GM19438 (cell line): ENCODE results near the gene PLCD3.
A peak's percentile ranks its signal among the peaks of the same experiment; 100 is the strongest.

Experiments
- ATAC-seq: cut with Tn5 transposase; IDR thresholded peaks from one replicate; pipeline ENCODE4 v1.9.1; 2021; ENCODE audit warnings: low read depth; ENCODE audit not compliant: unreplicated experiment

The PLCD3 gene

DNA sequence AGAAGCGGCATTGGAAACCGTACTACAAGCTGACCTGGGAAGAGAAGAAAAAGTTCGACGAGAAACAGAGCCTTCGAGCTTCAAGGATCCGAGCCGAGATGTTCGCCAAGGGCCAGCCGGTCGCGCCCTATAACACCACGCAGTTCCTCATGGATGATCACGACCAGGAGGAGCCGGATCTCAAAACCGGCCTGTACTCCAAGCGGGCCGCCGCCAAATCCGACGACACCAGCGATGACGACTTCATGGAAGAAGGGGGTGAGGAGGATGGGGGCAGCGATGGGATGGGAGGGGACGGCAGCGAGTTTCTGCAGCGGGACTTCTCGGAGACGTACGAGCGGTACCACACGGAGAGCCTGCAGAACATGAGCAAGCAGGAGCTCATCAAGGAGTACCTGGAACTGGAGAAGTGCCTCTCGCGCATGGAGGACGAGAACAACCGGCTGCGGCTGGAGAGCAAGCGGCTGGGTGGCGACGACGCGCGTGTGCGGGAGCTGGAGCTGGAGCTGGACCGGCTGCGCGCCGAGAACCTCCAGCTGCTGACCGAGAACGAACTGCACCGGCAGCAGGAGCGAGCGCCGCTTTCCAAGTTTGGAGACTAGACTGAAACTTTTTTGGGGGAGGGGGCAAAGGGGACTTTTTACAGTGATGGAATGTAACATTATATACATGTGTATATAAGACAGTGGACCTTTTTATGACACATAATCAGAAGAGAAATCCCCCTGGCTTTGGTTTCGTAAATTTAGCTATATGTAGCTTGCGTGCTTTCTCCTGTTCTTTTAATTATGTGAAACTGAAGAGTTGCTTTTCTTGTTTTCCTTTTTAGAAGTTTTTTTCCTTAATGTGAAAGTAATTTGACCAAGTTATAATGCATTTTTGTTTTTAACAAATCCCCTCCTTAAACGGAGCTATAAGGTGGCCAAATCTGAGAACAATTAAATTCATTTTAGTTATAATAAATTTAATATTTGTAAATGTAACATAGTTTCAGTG, 17.7 kb upstream of the PLCD3 start:
- no peak for ATAC-seq

DNA sequence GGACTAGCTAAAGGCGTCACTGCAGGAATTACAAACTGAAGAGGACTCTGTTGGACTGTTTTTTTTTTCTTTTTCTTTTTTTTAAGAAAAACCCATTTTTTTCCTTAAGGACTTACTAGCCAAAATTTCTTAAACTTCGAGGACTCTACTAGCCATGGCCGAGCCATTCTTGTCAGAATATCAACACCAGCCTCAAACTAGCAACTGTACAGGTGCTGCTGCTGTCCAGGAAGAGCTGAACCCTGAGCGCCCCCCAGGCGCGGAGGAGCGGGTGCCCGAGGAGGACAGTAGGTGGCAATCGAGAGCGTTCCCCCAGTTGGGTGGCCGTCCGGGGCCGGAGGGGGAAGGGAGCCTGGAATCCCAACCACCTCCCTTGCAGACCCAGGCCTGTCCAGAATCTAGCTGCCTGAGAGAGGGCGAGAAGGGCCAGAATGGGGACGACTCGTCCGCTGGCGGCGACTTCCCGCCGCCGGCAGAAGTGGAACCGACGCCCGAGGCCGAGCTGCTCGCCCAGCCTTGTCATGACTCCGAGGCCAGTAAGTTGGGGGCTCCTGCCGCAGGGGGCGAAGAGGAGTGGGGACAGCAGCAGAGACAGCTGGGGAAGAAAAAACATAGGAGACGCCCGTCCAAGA, 16.8 kb upstream of the PLCD3 start:
- no peak for ATAC-seq

DNA sequence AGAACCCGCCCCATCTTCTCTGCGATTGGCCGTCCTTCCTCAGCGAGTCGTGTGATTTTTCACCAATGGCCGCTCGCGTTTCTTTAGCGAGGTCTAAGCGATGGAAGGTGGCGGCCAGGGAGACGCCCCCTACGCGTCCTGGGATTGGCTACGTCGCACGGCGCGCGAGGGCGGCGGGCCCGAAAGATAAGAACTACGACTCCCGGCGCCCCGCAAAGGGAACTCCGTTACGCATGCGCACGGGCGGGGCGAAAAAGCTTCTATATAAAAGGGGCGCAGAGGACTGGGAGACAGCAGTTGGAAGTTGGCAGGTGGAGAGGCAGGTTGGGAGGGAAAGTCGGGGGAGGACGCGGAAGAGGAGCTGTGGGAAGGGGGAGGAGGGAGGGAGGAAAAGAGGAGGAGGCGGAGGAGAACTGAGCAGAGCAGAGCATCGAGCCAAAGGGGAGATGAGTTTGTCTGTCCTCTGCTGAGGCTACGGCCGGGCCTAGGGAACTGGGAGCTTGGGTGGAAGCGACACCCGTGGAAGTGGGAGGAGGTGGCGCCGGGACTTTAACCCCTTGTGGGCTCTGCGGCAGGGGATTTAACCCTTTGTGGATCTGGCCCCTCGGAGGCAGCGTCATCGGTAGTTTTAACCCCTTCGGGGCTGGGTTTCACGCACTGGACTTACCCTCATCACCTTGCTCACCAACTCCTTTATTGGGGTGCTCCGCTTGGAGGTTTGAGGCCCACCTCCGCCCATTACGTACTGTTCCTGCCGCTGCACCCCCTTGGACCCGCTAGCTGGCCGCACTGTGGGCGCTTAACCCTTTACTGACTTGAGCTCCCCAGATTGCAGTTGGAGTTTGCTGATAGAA, 16.1 kb upstream of the PLCD3 start, which contains the start of gene HEXIM1:
HEXIM1 (plus strand) TSS at position 293 of the 854 bp plus-strand sequence. CDS start 716 bp downstream, outside the sequence.
- peak; percentile 54 for ATAC-seq

DNA sequence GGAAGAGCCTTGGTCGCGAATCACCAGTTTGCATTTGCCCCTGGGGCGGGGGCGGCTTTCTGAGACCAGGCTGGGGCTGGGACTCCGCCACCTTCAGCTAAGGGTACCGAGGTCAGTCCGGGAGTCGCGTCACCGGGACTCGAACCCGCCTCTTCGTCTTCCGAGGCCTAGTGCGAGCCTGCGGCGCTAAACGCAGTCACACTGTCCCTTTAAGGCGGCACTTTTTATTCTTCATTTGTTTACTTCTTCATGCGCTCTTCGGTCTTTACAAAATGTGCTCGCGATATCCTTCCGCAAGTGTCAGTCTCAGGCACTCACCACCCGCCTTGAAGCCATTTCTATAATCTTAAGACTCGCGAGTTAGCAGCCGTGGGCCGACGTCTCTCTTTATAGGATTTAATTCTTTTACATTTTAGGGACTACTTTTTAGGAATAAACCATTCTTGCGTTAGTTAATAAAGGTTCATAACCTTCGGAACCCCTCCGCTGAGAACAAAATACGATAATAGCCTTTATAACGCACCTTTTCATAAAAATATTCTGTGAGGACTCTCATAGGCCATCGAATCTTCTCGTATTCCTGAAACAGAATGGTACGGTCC, 15.4 kb upstream of the PLCD3 start:
- no peak for ATAC-seq

DNA sequence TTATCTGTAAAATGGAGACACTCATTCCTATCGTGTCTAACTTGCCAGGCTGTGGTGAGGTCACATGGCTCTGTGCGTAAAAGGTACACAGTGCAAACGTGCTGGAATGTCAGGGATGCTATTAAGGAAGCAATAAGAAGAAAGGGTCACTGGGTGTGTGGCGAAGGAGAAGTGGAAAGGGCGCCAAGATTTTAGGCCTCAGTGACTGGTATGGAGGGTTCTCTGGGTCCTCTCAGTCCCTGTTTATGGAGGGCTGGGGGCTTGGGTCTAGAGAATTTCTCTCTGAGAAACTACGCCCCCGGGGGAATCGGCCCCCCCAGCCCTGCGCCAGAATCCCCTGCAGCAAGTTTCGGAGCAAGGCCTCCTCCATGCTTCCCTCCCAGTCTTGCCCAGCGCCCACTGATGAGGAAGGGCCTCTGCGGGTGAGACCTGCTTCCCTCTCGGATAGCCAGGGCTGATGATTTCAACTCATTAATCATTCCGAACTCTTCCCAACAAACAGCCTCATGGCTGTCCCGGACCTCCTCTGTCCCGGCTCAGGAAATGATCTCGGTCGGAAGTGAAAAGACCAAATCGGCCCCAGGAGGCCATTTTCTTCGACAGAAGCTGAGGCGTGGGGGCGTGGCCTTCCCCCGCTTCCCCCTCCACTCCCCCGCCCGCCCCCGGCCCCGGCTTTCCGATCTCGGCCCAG, 14.7 kb upstream of the PLCD3 start:
- ATAC-seq: no peak

DNA sequence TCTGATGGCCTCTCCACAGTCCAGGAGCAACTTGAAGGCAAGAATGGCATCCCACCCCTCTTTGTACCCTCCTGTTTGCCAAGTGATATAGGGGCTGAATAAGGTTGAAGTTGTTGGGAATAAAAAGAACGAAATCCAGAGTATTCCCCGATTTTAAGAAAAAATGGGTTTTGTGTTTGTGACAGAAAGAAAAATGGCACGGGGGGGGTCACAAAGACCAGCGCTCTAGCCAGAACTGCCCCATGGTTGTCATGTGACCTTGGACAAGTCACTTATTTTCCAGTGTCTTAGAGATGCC, 14.2 kb upstream of the PLCD3 start:
- ATAC-seq: no peak

DNA sequence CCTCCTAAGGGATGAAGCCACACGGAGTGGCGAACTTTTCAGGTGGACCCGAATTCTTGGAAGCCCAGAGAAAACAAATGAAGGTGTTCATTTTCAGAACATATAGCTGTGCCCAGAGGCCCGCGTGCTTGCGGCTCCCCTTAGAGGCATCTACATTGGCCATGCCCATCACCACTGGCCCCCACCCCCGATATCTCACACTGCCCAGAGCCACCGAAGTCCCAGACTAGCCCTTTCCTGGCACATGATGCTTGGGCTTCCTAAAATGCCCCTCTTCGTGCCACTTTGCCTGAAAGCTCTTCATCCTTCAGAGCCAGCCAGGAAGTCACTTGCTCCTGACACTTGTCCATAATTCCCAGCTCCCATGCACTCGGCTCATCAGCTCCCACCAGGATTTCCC, 13.9 kb upstream of the PLCD3 start:
- no peak for ATAC-seq

DNA sequence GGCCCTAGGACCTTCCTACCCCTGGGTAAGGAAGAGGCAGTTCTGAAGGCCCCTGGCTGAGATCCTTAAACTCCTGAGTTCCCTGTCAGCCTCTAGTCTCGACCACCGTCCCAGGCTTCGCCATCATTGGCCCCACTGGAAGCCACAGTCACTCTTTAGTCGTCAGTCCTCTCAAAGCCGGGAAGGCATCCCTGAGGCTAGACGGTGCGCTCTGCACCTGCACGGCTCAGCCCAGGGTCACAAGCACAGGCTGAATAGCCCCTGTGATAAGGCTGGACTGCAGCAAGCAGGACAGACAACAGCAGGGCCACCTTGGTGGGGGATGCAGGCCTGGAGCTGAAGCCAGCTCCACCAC, 12.7 kb upstream of the PLCD3 start:
- ATAC-seq: no peak

DNA sequence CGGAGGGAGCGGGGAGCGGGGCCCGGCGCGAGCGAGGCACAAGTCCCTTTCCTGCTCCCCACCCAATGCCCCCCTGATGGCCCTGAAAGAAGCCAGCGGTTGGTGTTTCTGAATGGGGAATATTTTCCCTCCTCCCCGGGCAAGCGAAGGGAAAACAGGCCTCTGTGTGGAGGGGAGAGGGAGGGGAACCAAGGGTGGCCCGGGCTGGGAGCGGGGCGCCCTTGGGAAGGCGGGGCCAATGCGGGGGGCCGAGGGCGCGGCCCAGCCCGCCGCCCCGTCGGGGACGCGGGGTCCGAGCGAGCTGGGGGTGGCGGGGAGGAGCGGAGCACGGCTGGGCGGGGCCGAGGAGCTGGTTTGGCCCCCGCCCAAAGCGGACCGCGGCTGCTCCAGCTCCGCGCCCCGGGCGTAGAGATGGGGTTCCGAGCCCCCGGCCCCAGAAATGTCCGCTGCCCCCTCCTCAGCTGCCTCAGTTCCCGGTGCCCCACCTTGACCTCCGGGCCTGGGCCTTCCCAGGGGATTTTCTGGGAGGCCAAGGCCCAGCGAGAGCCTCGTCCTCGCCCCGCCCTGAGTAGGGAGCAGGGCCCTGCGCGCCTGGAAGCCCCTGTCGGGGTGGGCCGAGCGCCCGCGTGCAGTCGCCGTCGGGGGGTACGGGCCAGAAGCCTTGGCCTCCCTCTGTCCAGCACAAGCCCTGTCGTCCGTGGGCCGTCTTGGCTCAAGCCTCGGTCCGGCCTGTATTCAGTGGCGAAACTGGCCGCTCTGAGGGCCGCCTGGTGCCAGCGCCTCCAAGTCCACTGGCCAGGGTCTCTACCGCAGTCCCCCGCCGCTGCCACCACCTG, 12.1 kb upstream of the PLCD3 start:
- no peak for ATAC-seq

DNA sequence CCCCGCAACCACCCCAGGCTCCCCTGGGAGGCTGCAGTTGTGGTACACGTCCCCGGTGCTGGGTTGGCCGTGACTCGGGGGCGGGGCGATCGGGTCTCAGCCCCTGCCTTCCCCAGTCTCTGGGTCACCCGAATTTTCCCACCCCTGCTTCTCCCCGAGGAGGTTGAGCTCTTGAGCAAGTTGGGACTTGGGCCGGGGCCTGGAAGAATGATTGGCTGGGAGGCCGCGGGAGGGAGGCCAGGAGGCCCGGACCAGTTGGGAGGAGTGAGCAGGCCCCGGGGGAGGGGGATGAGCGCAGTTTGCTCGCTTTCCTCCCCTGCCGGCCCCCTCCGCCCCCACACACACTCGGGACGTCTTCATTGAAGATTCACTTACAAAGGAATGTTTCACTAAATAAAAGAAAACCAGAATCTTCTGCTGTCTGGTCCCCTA, 11.5 kb upstream of the PLCD3 start:
- ATAC-seq: no peak

DNA sequence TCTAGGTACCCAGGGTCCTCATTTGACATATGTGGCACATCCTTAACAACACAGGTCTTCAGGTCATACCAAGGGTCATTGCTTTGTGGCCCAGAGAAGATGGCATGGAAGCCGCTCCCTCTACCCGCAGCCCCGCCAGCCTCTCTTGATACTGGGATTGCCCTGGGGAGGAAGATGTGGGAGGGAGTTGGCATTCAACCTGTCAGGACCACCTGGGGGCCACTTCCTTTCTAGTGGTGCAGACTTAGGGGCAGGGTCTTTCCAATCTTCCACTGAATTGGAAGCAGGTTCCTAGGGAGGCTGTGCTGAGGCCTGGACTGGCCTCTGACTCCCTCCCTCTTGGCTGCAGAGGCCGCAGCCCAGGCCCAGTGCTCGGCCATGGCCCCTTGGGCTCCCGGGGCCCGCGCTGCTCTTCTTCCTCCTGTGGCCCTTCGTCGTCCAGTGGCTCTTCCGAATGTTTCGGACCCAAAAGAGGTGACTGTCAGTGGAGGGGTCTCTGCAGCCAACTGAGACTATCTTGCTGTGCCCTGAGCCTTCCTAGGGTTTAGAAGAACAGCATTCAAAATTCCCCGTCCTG, 10.9 kb upstream of the PLCD3 start:
- ATAC-seq: no peak

DNA sequence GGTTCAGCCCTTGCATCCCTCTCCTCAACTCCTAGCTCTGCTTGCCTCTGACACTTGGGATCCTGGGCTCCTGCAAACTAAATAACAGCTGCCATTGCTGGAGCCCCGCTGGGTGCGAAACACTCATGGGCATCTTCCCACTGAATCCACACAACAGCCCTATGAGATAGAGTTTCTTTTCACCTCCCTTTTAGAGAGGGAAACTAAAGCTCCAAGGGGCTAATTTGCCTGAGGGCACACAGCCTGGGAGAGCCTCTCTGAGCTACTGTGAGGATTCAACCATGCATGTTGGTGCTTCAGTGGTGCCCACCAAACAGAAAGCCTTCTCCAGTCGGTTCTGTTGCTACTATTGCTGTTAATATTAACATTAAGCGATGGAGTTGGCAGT, 7.2 kb upstream of the PLCD3 start:
- no peak for ATAC-seq

DNA sequence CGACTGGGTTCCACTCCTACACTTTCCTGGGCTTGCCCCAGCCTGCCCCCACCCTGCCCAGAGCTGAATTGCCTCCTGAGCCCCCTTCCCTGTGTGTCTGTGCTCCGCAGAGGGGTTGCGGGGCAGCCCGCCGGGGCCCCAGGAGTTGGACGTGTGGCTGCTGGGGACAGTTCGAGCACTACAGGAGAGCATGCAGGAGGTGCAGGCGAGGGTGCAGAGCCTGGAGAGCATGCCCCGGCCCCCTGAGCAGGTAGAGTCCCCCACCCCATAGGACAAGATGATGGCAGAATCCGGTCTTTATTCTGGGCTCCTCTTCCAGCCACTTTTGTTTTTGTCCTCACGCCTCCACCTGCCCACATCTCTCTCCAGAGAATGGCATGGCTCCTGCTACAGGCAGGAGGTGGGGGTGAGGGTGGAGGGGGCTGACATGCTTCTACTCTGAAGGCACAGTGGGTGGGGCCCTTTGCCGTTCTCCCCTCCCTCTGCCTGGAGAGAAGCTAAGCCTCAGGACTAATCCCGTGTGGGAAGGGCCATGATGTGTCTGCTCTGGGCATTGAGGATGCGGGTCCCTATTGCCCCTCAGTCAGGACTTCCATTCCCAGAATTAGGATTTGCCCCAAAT, 6.7 kb upstream of the PLCD3 start:
- no peak for ATAC-seq

DNA sequence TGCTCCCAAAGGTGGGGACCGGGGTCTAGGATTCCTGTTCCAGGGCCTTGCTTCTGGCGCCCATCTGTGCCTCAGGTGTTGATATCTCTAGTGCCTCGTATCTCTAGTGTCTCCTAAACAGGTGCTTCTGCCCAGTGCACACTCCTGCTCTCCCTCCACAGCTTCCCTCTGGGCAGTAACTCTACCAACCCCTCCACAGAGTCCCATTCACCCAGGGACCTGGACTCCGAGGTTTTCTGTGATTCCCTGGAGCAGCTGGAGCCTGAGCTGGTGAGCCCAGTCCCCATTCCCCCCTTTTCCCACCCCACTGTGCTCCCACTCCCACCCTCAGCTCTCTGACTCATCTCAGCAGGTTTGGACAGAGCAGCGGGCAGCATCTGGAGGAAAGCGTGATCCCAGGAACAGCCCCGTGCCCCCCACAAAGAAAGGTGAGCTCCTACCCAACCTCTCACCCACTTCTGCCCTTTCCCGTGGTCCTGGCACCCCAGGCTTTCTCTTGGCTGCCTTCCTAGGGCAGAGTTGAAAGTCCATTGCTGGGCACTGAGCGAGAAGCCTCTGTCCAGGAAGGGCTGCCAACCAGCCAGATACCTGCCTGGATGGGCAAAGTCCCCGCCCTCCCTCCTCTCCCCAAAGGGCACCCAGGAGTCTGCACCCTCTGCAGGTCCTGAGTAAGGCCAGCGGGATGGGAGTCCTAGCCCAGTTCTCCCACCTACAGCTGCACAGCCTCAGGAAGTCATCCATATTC, 5.4 kb upstream of the PLCD3 start:
- ATAC-seq: no peak

DNA sequence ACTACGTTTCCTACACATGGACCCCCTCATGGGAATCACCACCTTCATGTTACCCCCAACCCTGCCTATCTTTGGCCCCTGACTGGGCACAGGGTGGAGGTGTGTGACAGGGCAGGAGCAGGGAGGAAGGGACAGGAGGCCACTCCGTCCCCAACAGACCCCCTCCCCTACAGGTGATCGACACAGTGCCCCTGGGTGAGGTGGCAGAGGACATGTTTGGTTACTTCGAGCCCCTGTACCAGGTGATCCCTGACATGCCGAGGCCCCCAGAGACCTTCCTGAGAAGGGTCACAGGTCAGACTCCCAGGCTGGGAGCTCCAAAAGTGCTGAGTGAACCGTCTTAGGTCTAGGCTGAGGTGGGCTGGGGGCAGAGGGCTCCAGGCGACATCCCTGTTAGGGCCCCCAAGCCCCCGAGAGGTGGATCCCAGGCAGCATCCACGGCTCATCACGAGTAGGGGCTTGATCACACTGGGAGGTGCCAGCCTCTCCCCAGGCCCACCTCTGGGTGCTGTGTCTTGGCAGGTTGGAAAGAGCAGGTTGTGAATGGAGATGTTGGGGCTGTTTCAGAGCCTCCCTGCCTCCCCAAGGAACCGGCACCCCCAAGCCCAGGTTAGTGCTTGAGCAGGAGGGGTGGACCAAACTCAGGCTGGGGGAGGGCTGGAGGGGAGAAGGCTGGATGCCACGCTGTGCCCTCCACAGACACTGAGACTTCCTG, 4.7 kb upstream of the PLCD3 start:
- ATAC-seq: no peak

DNA sequence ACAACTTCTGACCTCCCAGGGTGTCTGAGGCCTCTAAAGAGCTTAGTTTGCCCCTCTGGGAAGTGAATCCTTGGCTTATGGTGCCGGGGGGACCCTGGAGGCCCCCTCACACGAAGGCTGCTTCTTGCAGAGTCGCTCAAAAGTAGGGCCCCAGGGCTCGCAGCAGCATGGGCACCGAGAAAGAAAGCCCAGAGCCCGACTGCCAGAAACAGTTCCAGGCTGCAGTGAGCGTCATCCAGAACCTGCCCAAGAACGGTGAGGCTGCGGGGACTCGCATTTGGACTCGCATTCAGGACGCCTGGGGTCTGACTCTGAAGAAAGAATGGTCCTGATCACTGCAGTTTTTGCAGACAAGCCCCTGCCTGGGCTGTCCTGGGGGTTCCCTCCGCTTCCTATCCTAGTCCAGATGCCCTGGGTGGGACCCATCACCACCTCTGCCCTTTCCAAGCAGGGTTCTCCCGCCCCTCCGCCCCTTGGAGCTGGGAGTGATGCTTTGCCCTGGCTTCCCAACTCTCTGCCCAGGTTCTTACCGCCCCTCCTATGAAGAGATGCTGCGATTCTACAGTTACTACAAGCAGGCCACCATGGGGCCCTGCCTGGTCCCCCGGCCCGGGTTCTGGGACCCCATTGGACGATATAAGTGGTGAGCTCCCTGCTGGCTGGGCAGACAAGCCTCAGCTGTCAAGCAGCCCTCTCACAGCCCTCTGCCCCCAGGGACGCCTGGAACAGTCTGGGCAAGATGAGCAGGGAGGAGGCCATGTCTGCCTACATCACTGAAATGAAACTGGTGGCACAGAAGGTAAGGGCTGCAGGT, 3.9 kb upstream of the PLCD3 start:
- no peak for ATAC-seq
